A673 (cell line): ENCODE results near the gene DHRS3.

Source experiments
- CTCF ChIP-seq: fragments of 300-800, 200-600 bp; sonication (generic); conservative IDR thresholded peaks from 2 replicates; pipeline ENCODE4 v1.5.1; 2017; ENCODE audit warnings: low read depth, mild to moderate bottlenecking, antibody characterized with exemption, low read length, moderate library complexity, mixed read lengths
- EZH2 ChIP-seq: fragments of 200-600 bp; sonication (generic); IDR thresholded peaks from 2 replicates; pipeline ENCODE4 v1.6.1; 2017; ENCODE audit warnings: borderline replicate concordance, low read depth, mild to moderate bottlenecking, mixed read lengths, antibody characterized with exemption, low read length; ENCODE audit not compliant: poor library complexity, severe bottlenecking

- TF ChIP-seq CTCF = no peak
- no peak for TF ChIP-seq EZH2
Measured at GRCh38 chr1:12608311-12608957, 9.6 kb downstream of the DHRS3 start.
